Thyroid gland (tissue), 4 donors: Measurements from ENCODE around the gene SEPTIN11. TPM values are rescaled to one million over a fixed set of nuclear protein-coding genes. Genes with fewer than 3 reads are reported as not detected.
A peak's percentile ranks its signal among the peaks of the same experiment; 100 is the strongest.

Experiments
- DNase-seq, 2 donors: peaks; one replicate each; pipeline ENCODE4 v3.0.0-alpha.2; 2019
- H3K27ac ChIP-seq, 3 donors: fragments of 200-600 bp; sonication (generic); 1 replicate in 2 of 3; 2 replicates in 1 of 3; pipeline ENCODE4 v1.5.1; 2016 to 2019; ENCODE audit warnings: mild to moderate bottlenecking in 1 of 3, moderate library complexity in 1 of 3
- H3K27me3 ChIP-seq: fragments of 200-600 bp; sonication (generic); one replicate; pipeline ENCODE4 v1.5.1; 2019
- H3K36me3 ChIP-seq, 2 donors: fragments of 200-600 bp; sonication (generic); one replicate each; pipeline ENCODE4 v1.5.1; 2016 to 2019
- H3K4me1 ChIP-seq, 2 donors: fragments of 200-600 bp; sonication (generic); one replicate each; pipeline ENCODE4 v1.5.1; 2017 to 2019
- H3K4me3 ChIP-seq, 3 donors: fragments of 200-600 bp; sonication (generic); replicated peaks in 1 of 3; 1 replicate in 2 of 3; 2 replicates in 1 of 3; pipeline ENCODE4 v1.5.1; 2016; ENCODE audit warnings: mild to moderate bottlenecking in 1 of 3
- H3K9me3 ChIP-seq: fragments of 200-600 bp; sonication (generic); one replicate; pipeline ENCODE4 v1.5.1; 2017
- CTCF ChIP-seq, 6 experiments: fragments of 200-600 bp in 3 of 6; fragments of 450-650 bp in 3 of 6; sonication (generic) in 3 of 6; IDR thresholded peaks; one replicate each; pipeline ENCODE4 v1.5.1; 2016 to 2019; ENCODE audit warnings: antibody characterized with exemption in 6 of 6, mild to moderate bottlenecking in 2 of 6, inconsistent platforms in 1 of 6, moderate library complexity in 1 of 6
- POLR2A ChIP-seq, 2 donors: fragments of 450-650 bp; IDR thresholded peaks; one replicate each; pipeline ENCODE4 v1.6.1; 2017; ENCODE audit warnings: antibody characterized with exemption in 2 of 2, mild to moderate bottlenecking in 2 of 2, moderate library complexity in 1 of 2
- WGBS, 2 donors: methylation state at CpG; one replicate each; pipeline ENCODE4 v1.1.5; 2017; 5-methylcytosine and 5-hydroxymethylcytosine counted together
- intact Hi-C: fragments of 100-400 bp; cut with DNase I; formaldehyde crosslinking; loops from one replicate; pipeline ENCODE4 v1.15.1; 2023
- total RNA-seq, 4 donors: library from RNA; depleted of rRNA; stranded (reverse); fragments of >200 nt; gene quantifications; one replicate each; pipeline ENCODE4 v1.2.3, GENCODE V29; 2016

SEPTIN11 gene
- total RNA-seq, 4 donors from 2014 or later = 39.6 to 207 (median 69.1) TPM

- Histone ChIP-seq H3K36me3 (no peaks in the 10 kb centered on the region), H3K9me3 (no peaks in the 10 kb centered on the region), H3K4me1 (no peaks in the 10 kb centered on the region), H3K27ac (no peak overlapping the region), H3K4me3 (no peak overlapping the region), H3K27me3 (no peaks in the 10 kb centered on the region)
- intact Hi-C loops = no loop called here
- no peak for TF ChIP-seq CTCF (IDR thresholded peaks at IDR 0.05)
- TF ChIP-seq POLR2A (IDR thresholded peaks at IDR 0.05) = no peak
- no peak for DNase-seq
These were observed 18.5 kb upstream of the SEPTIN11 start for GRCh38 chr4:76931087-76931486.

- 84 to 86% methylated on average over 7 of the region's 7 CpGs for WGBS, 2 donors
- intact Hi-C loops = no loop called here
- DNase-seq = no peak
- H3K9me3 ChIP-seq = no peaks in the 10 kb centered on the region
- no peaks in the 10 kb centered on the region for H3K4me1 ChIP-seq
- H3K27me3 ChIP-seq = no peaks in the 10 kb centered on the region
- H3K36me3 ChIP-seq = no peaks in the 10 kb centered on the region
- no peak overlapping the region for H3K4me3 ChIP-seq
- TF ChIP-seq POLR2A (IDR thresholded peaks at IDR 0.05) (no peak), CTCF (IDR thresholded peaks at IDR 0.05) (no peak)
- no peak overlapping the region for H3K27ac ChIP-seq
These were observed 17.8 kb upstream of the SEPTIN11 start for GRCh38 chr4:76931576-76932276.

- 77 to 83% methylated on average over 2 of the region's 2 CpGs for WGBS, 2 donors
- intact Hi-C loops = no loop called here
These were observed 10.4 kb upstream of the SEPTIN11 start for GRCh38 chr4:76939184-76939583.

GRCh38 chr4:76943129-76943620 lies 6.4 kb upstream of the SEPTIN11 start:
- Histone ChIP-seq H3K4me3 (no peak overlapping the region), H3K27me3 (no peaks in the 10 kb centered on the region), H3K9me3 (no peaks in the 10 kb centered on the region), H3K27ac (no peak overlapping the region), H3K36me3 (no peaks in the 10 kb centered on the region), H3K4me1 (peaks cover 2 to 3% of the 10 kb centered on the region in 2 donors)
- no peak for DNase-seq
- TF ChIP-seq POLR2A (IDR thresholded peaks at IDR 0.05) = no peak
- no peak for TF ChIP-seq CTCF (IDR thresholded peaks at IDR 0.05)
- WGBS, 2 donors = 77 to 80% methylated on average over 6 of the region's 6 CpGs
- intact Hi-C loops = no loop called here

More at GRCh38 chr4:76939184-76939583, 10.4 kb upstream of the SEPTIN11 start:
- H3K27me3 ChIP-seq = no peaks in the 10 kb centered on the region
- no peak overlapping the region for H3K27ac ChIP-seq
- no peaks in the 10 kb centered on the region for H3K4me1 ChIP-seq
- TF ChIP-seq POLR2A (IDR thresholded peaks at IDR 0.05) (no peak), CTCF (IDR thresholded peaks at IDR 0.05) (no peak)
- DNase-seq = no peak
- H3K9me3 ChIP-seq = no peaks in the 10 kb centered on the region
- H3K36me3 ChIP-seq = no peaks in the 10 kb centered on the region
- no peak overlapping the region for H3K4me3 ChIP-seq

- intact Hi-C loops = no loop called here
- H3K9me3 ChIP-seq = no peaks in the 10 kb centered on the region
- H3K36me3 ChIP-seq = no peaks in the 10 kb centered on the region
- H3K27ac ChIP-seq = no peak overlapping the region
- peak in 1 of 2 donors; percentile 14 for DNase-seq
- no peak overlapping the region for H3K4me3 ChIP-seq
- peaks cover 7% of the 10 kb centered on the region in 2 donors for H3K4me1 ChIP-seq
- no peak for TF ChIP-seq CTCF (IDR thresholded peaks at IDR 0.05)
- no peak for TF ChIP-seq POLR2A (IDR thresholded peaks at IDR 0.05)
- 81 to 94% methylated on average over 1 of the region's 1 CpG for WGBS, 2 donors
- no peaks in the 10 kb centered on the region for H3K27me3 ChIP-seq
These were observed 5.8 kb upstream of the SEPTIN11 start for GRCh38 chr4:76943790-76944189.
